Stomach (tissue), 9 donors: Measurements from ENCODE around the gene CRISP1. TPM values are rescaled to one million over a fixed set of nuclear protein-coding genes. Genes with fewer than 3 reads are reported as not detected.
A peak's percentile ranks its signal among the peaks of the same experiment; 100 is the strongest.

Experiments
- DNase-seq, 2 donors: peaks; one replicate each; pipeline versions ENCODE4 v3.0.0 to v3.0.0-alpha.2; 2013 to 2019
- H3K27ac ChIP-seq, 5 donors: fragments of 200-600 bp in 4 of 5; sonication (generic) in 4 of 5; one replicate each; pipeline ENCODE4 v1.5.1; 2013 to 2019; ENCODE audit warnings: mild to moderate bottlenecking in 1 of 5, moderate library complexity in 1 of 5
- H3K27me3 ChIP-seq, 3 donors: fragments of 200-600 bp; sonication (generic); one replicate each; pipeline ENCODE4 v1.5.1; 2017 to 2019; ENCODE audit warnings: mixed run types in 1 of 3
- H3K36me3 ChIP-seq, 4 donors: fragments of 200-600 bp; sonication (generic); 1 replicate in 3 of 4; 2 replicates in 1 of 4; pipeline ENCODE4 v1.5.1; 2016 to 2019
- H3K4me1 ChIP-seq, 4 donors: fragments of 200-600 bp; sonication (generic); one replicate each; pipeline ENCODE4 v1.5.1; 2016 to 2019
- H3K4me3 ChIP-seq, 4 donors: fragments of 200-600 bp; sonication (generic) in 3 of 4; one replicate each; pipeline ENCODE4 v1.5.1; 2016 to 2019; ENCODE audit warnings: mild to moderate bottlenecking in 1 of 4
- H3K9me3 ChIP-seq, 4 donors: fragments of 200-600 bp; sonication (generic); one replicate each; pipeline ENCODE4 v1.5.1; 2016 to 2019
- CTCF ChIP-seq, 7 experiments: fragments of 450-650 bp in 4 of 7; fragments of 200-600 bp in 3 of 7; sonication (generic) in 3 of 7; IDR thresholded peaks; one replicate each; pipeline ENCODE4 v1.5.1; 2016 to 2019; ENCODE audit warnings: antibody characterized with exemption in 7 of 7, control low read depth in 2 of 7, mild to moderate bottlenecking in 1 of 7
- EP300 ChIP-seq: sonication (generic); formaldehyde crosslinking; IDR thresholded peaks from one replicate; pipeline ENCODE4 v1.6.1; 2017; ENCODE audit warnings: antibody characterized with exemption
- POLR2A ChIP-seq, 4 donors: fragments of 450-650 bp; IDR thresholded peaks; one replicate each; pipeline ENCODE4 v1.6.1; 2016; ENCODE audit warnings: antibody characterized with exemption in 4 of 4, control low read depth in 2 of 4, mild to moderate bottlenecking in 1 of 4, moderate library complexity in 1 of 4
- POLR2AphosphoS5 ChIP-seq, 3 donors: sonication (generic); formaldehyde crosslinking; IDR thresholded peaks; one replicate each; pipeline ENCODE4 v1.6.1; 2016; ENCODE audit warnings: antibody characterized with exemption in 3 of 3
- whole genome bisulfite sequencing, 5 donors: extraction: QIAGEN DNeasy Blood & Tissue Kit in 3 of 5; methylation state at CpG; one replicate each; pipeline versions ENCODE4 v1.1.5 to v1.1.7; 2013 to 2018; 5-methylcytosine and 5-hydroxymethylcytosine counted together
- intact Hi-C: fragments of 100-400 bp; cut with DNase I; formaldehyde crosslinking; loops from one replicate; pipeline ENCODE4 v1.15.1; 2023; ENCODE audit warnings: low total_unique reads
- polyA plus RNA-seq, 3 donors: library from polyadenylated mRNA; stranded (reverse); fragments of 200-250 nt; gene quantifications; one replicate each; pipeline ENCODE4 v1.2.3, GENCODE V29; 2013
- total RNA-seq, 5 donors: library from RNA; depleted of rRNA; stranded (reverse); fragments of >200 nt; gene quantifications; one replicate each; pipeline versions ENCODE4 v1.1.0 to v1.2.3, GENCODE V29; 2014 to 2016
- donor health status: healthy with polysubstance abuse.
- donor health status: Bipolar disorder and iron deficiency.
- donor health status: healthy.

CRISP1 gene
- total and polyA plus RNA-seq, 8 donors = not detected

DNA sequence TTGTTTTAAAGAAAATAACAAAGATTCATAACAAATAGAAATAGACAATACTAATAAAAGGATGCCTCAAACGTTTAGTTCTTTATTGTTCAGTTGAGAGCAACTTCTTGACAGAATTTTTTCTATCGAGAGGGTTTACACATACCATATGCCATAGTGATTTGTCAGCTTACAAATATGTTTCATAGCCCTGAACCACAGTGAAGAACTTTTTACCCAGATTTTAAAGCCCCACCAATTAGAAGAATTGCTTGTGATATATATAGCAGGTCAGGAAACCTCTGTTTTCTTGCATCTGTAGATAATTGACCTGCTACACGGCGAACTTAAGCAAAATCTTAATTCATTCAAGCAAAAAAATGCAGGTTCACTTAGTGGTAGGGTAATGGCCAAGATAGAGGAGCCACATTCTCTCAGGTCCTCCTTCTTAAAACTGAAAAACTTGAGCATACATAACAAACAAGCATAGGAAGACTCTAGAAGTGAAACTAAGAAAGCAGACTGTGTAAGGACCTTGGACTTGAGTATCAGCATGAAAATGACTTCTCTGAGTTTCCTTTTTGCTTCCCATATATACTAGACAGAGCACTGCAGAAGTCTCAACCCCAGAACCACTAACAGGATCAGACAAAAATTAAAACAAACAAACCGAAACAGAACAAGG, 39.5 kb downstream of the CRISP1 start:
- Histone ChIP-seq H3K36me3 (no peaks in the 10 kb centered on the region), H3K27ac (no peak overlapping the region), H3K27me3 (no peaks in the 10 kb centered on the region), H3K9me3 (no peaks in the 10 kb centered on the region), H3K4me3 (no peak overlapping the region), H3K4me1 (no peaks in the 10 kb centered on the region)
- peak in 1 of 2 donors; percentile 5 for DNase-seq
- intact Hi-C loops = no loop called here
- 45 to 64% (median 63%) methylated on average over 5 of the region's 5 CpGs for WGBS, 5 donors
- TF ChIP-seq EP300 (no peak), POLR2AphosphoS5 (IDR thresholded peaks at IDR 0.05) (no peak), CTCF (IDR thresholded peaks at IDR 0.05) (no peak), POLR2A (IDR thresholded peaks at IDR 0.05) (no peak)

- intact Hi-C loops = no loop called here
- Histone ChIP-seq H3K9me3 (peaks cover 0 to 5% (median 2%) of the 10 kb centered on the region in 4 donors), H3K4me1 (no peaks in the 10 kb centered on the region), H3K4me3 (no peak overlapping the region), H3K36me3 (no peaks in the 10 kb centered on the region), H3K27me3 (no peaks in the 10 kb centered on the region), H3K27ac (no peak overlapping the region)
- TF ChIP-seq EP300 = no peak
- TF ChIP-seq CTCF (IDR thresholded peaks at IDR 0.05) = no peak
- no peak for TF ChIP-seq POLR2AphosphoS5 (IDR thresholded peaks at IDR 0.05)
- no peak for TF ChIP-seq POLR2A (IDR thresholded peaks at IDR 0.05)
- DNase-seq = no peak
- 42 to 58% (median 49%) methylated on average over 2 of the region's 2 CpGs for WGBS, 5 donors
These were observed 51.2 kb downstream of the CRISP1 start for GRCh38 chr6:49815166-49815565.

DNA sequence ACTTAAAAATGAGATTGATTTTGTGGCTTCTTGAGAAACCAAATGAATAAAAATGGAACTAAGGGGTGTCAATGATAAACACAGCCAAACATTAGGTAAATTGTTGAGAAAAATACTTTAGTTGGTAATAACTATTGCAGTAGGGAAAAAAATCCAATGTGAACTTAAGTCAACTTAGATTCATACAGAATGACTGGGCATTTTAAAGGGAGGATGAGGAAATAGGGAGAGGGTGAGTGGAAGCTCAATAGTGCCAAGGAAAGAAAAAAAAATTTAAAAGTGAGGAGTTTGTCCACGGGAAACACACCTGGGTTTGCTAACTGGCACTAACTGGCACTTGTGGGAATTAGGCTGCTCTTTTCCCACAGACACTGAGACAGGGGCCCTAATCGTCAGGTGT, 53.1 kb downstream of the CRISP1 start:
- no peaks in the 10 kb centered on the region for H3K4me1 ChIP-seq
- 70 to 89% (median 74%) methylated on average over 2 of the region's 2 CpGs for WGBS, 5 donors
- intact Hi-C loops = no loop called here
- no peaks in the 10 kb centered on the region for H3K27me3 ChIP-seq
- DNase-seq = no peak
- no peak overlapping the region for H3K4me3 ChIP-seq
- H3K9me3 ChIP-seq = peaks cover 0 to 12% (median 3%) of the 10 kb centered on the region in 4 donors
- TF ChIP-seq POLR2AphosphoS5 (IDR thresholded peaks at IDR 0.05) (no peak), CTCF (IDR thresholded peaks at IDR 0.05) (no peak), EP300 (no peak), POLR2A (IDR thresholded peaks at IDR 0.05) (no peak)
- H3K36me3 ChIP-seq = no peaks in the 10 kb centered on the region
- no peak overlapping the region for H3K27ac ChIP-seq

DNA sequence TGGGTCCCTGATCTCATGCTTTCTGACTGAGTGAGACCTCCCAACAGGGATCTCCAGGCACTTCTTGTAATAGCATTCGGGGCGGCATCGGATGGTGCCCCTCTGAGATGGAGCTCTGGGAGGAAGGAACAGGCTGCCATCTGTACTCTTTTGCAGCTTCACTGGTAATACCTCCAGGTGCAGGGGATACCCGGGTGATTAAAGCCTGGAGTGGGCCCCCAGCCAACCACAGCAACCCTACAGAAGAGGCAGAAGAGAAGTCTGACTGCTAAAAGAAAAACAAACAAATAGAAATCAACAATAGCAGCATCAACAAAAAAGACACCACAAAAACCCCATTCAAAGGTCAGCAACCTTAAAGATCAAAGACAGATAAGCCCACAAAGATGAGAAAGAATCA, 60.2 kb downstream of the CRISP1 start:
- H3K27me3 ChIP-seq = no peaks in the 10 kb centered on the region
- no peak overlapping the region for H3K4me3 ChIP-seq
- no peak for TF ChIP-seq POLR2A (IDR thresholded peaks at IDR 0.05)
- no peak for TF ChIP-seq CTCF (IDR thresholded peaks at IDR 0.05)
- TF ChIP-seq POLR2AphosphoS5 (IDR thresholded peaks at IDR 0.05) = no peak
- TF ChIP-seq EP300 = no peak
- 81 to 90% (median 86%) methylated on average over 4 of the region's 4 CpGs for WGBS, 5 donors
- H3K36me3 ChIP-seq = no peaks in the 10 kb centered on the region
- intact Hi-C loops = no loop called here
- no peaks in the 10 kb centered on the region for H3K4me1 ChIP-seq
- DNase-seq = no peak
- no peak overlapping the region for H3K27ac ChIP-seq
- peaks cover 0 to 12% (median 3%) of the 10 kb centered on the region in 4 donors for H3K9me3 ChIP-seq
